Islet precursor cell (in vitro differentiated cells): ENCODE measurements around the gene SMC5.
"Not testable (repeated sequence)": the region's sequence is repeated elsewhere in the genome, so short reads cannot be mapped to it uniquely, and the experiment has no call there.

Experiments
- DNase-seq: peaks from one replicate; pipeline ENCODE4 v3.0.0-alpha.2; 2018

The SMC5 gene

GRCh38 chr9:70278305-70278704, 19.5 kb downstream of the SMC5 start:
- no peak for DNase-seq

GRCh38 chr9:70283848-70284247, 25.1 kb downstream of the SMC5 start:
- DNase-seq = no peak

GRCh38 chr9:70285246-70285645, 26.5 kb downstream of the SMC5 start:
- no peak for DNase-seq

GRCh38 chr9:70285981-70286598, 27.3 kb downstream of the SMC5 start:
- DNase-seq = no peak

- DNase-seq = no peak
Observed at GRCh38 chr9:70290626-70291025, 31.8 kb downstream of the SMC5 start.

GRCh38 chr9:70291446-70291845, 32.7 kb downstream of the SMC5 start:
- no peak for DNase-seq

- DNase-seq = no peak
Observed at GRCh38 chr9:70292253-70292652, 33.5 kb downstream of the SMC5 start.

- DNase-seq = no peak
Observed at GRCh38 chr9:70293214-70293613, 34.4 kb downstream of the SMC5 start.

- DNase-seq = no peak
Observed at GRCh38 chr9:70297141-70297540, 38.4 kb downstream of the SMC5 start.

GRCh38 chr9:70298245-70298771, 39.5 kb downstream of the SMC5 start:
- no peak for DNase-seq

- no peak for DNase-seq
Observed at GRCh38 chr9:70303268-70303667, 44.5 kb downstream of the SMC5 start.

GRCh38 chr9:70304810-70305209, 46.0 kb downstream of the SMC5 start:
- no peak for DNase-seq

GRCh38 chr9:70315389-70315788, 56.6 kb downstream of the SMC5 start:
- no peak for DNase-seq

- DNase-seq = no peak
Observed at GRCh38 chr9:70318002-70318401, 59.2 kb downstream of the SMC5 start.

GRCh38 chr9:70322096-70322495, 63.3 kb downstream of the SMC5 start:
- DNase-seq = no peak

- DNase-seq = no peak
Observed at GRCh38 chr9:70324963-70325362, 66.2 kb downstream of the SMC5 start.

GRCh38 chr9:70328625-70329024, 69.8 kb downstream of the SMC5 start:
- DNase-seq = not testable (repeated sequence)

- DNase-seq = no peak
Observed at GRCh38 chr9:70340572-70340971, 81.8 kb downstream of the SMC5 start.

- DNase-seq = no peak
Observed at GRCh38 chr9:70347046-70347445, 88.3 kb downstream of the SMC5 start.

GRCh38 chr9:70352356-70352755, 93.6 kb downstream of the SMC5 start:
- no peak for DNase-seq

- DNase-seq = no peak
Observed at GRCh38 chr9:70352802-70353201, 94.0 kb downstream of the SMC5 start.

- no peak for DNase-seq
Observed at GRCh38 chr9:70355801-70356200, 97.0 kb downstream of the SMC5 start.

- DNase-seq = no peak
Observed at GRCh38 chr9:70362952-70363351, 104.2 kb downstream of the SMC5 start.

- no peak for DNase-seq
Observed at GRCh38 chr9:70363760-70364159, 105.0 kb downstream of the SMC5 start.

GRCh38 chr9:70367305-70367930, 108.6 kb downstream of the SMC5 start:
- no peak for DNase-seq
